ENCODE results near the gene DUSP22. TPM values are rescaled to one million over a fixed set of nuclear protein-coding genes. Genes with fewer than 3 reads are reported as not detected.

The DUSP22 gene
- total RNA-seq, 1 experiment from 2014 or later = 19.2 TPM

DNA sequence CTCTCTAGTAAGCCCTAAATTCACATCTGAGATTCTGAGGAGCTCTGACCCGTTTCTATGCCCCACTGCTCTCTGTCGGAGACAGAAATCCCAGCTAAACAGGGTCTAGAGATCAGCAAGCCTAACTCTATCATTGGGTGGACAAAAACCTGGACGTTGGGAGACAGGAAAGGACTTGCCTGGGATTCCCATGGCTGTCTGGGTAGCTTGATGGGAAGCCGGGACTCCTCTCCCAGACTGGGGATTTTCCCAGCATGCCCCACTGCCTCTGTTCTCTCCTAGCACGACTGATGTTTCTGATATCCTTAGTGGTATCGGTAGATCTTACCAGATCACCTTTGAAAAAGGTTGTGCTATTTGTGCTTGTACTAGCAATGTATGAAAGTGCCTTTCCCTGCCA lies 22.9 kb downstream of the DUSP22 start:
- Histone ChIP-seq H3K79me2 (ENCODE audit: insufficient read depth, low read length) (no peaks in the 10 kb centered on the region), H3K9ac (ENCODE audit: low read length) (no peak overlapping the region), H3K36me3 (ENCODE audit: control insufficient read depth in 1 of 2, insufficient read depth in 2 of 2, low read length in 2 of 2) (no peaks in the 10 kb centered on the region), H2AFZ (ENCODE audit: low read depth, low read length, poor library complexity, severe bottlenecking) (no peak overlapping the region), H3K27me3 (ENCODE audit: insufficient read depth, low read length) (no peaks in the 10 kb centered on the region), H3K9me3 (ENCODE audit: control insufficient read depth in 1 of 2, insufficient read depth in 1 of 2, low read depth in 1 of 2, low read length in 2 of 2) (peaks cover 0 to 3% of the 10 kb centered on the region in 2 experiments; a peak in 1 of 4 replicates), H3K9me2 (ENCODE audit: insufficient read depth) (no peaks in the 10 kb centered on the region), H3K4me3 (replicated peaks in 1 of 2; ENCODE audit: low read depth in 1 of 2, low read length in 2 of 2) (no peak overlapping the region), H3K4me2 (ENCODE audit: low read length) (no peak overlapping the region), H4K20me1 (ENCODE audit: insufficient read depth) (no peaks in the 10 kb centered on the region), H3K4me1 (ENCODE audit: control insufficient read depth in 1 of 2, insufficient read depth in 2 of 2, low read length in 2 of 2) (no peaks in the 10 kb centered on the region), H3K27ac (ENCODE audit: low read depth, low read length) (no peak overlapping the region)
- ChIA-PET RAD21 (ENCODE audit: low non-redundant PET in 1 of 2, low total read pairs in 2 of 2, uncharacterized antibody in 2 of 2, unreplicated experiment in 2 of 2) (no interaction called here), POLR2A (no interaction called here), CTCF (no interaction called here)
- TF ChIP-seq RAD21 (IDR thresholded peaks at IDR 0.05; ENCODE audit: low read depth) (no peak), JUND (IDR thresholded peaks at IDR 0.05) (no peak), EGR1 (IDR thresholded peaks at IDR 0.05; ENCODE audit: low read depth) (no peak), EZH2phosphoT487 (IDR thresholded peaks at IDR 0.05; ENCODE audit: borderline replicate concordance) (no peak), TCF7L2 (IDR thresholded peaks at IDR 0.05; ENCODE audit: borderline replicate concordance, extremely low read depth, insufficient read depth, insufficient read length) (no peak), CEBPB (IDR thresholded peaks at IDR 0.05; ENCODE audit: low read depth) (no peak), ZFX (IDR thresholded peaks at IDR 0.05) (no peak), EZH2 (IDR thresholded peaks at IDR 0.05) (no peak), POLR2AphosphoS5 (IDR thresholded peaks at IDR 0.05; ENCODE audit: low read depth, low read length) (no peak), ZNF274 (IDR thresholded peaks at IDR 0.05; ENCODE audit: low read depth, low read length) (no peak), CBX3 (IDR thresholded peaks at IDR 0.05; ENCODE audit: low read depth) (no peak), SRF (IDR thresholded peaks at IDR 0.05; ENCODE audit: low read depth) (no peak), POLR2A (IDR thresholded peaks at IDR 0.05; ENCODE audit: borderline replicate concordance, extremely low read depth, insufficient read depth, insufficient read length) (no peak)
- TF ChIP-seq, protein P1, sequence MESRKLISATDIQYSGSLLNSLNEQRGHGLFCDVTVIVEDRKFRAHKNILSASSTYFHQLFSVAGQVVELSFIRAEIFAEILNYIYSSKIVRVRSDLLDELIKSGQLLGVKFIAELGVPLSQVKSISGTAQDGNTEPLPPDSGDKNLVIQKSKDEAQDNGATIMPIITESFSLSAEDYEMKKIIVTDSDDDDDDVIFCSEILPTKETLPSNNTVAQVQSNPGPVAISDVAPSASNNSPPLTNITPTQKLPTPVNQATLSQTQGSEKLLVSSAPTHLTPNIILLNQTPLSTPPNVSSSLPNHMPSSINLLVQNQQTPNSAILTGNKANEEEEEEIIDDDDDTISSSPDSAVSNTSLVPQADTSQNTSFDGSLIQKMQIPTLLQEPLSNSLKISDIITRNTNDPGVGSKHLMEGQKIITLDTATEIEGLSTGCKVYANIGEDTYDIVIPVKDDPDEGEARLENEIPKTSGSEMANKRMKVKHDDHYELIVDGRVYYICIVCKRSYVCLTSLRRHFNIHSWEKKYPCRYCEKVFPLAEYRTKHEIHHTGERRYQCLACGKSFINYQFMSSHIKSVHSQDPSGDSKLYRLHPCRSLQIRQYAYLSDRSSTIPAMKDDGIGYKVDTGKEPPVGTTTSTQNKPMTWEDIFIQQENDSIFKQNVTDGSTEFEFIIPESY (IDR thresholded peaks at IDR 0.05; ENCODE audit: extremely low read depth, insufficient replicate concordance, low read length) = no peak
- TF ChIP-seq, protein P2, sequence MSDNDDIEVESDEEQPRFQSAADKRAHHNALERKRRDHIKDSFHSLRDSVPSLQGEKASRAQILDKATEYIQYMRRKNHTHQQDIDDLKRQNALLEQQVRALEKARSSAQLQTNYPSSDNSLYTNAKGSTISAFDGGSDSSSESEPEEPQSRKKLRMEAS (IDR thresholded peaks at IDR 0.05) = no peak
- TF ChIP-seq, protein P3, sequence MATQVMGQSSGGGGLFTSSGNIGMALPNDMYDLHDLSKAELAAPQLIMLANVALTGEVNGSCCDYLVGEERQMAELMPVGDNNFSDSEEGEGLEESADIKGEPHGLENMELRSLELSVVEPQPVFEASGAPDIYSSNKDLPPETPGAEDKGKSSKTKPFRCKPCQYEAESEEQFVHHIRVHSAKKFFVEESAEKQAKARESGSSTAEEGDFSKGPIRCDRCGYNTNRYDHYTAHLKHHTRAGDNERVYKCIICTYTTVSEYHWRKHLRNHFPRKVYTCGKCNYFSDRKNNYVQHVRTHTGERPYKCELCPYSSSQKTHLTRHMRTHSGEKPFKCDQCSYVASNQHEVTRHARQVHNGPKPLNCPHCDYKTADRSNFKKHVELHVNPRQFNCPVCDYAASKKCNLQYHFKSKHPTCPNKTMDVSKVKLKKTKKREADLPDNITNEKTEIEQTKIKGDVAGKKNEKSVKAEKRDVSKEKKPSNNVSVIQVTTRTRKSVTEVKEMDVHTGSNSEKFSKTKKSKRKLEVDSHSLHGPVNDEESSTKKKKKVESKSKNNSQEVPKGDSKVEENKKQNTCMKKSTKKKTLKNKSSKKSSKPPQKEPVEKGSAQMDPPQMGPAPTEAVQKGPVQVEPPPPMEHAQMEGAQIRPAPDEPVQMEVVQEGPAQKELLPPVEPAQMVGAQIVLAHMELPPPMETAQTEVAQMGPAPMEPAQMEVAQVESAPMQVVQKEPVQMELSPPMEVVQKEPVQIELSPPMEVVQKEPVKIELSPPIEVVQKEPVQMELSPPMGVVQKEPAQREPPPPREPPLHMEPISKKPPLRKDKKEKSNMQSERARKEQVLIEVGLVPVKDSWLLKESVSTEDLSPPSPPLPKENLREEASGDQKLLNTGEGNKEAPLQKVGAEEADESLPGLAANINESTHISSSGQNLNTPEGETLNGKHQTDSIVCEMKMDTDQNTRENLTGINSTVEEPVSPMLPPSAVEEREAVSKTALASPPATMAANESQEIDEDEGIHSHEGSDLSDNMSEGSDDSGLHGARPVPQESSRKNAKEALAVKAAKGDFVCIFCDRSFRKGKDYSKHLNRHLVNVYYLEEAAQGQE (IDR thresholded peaks at IDR 0.05; ENCODE audit: low read depth) = no peak
- TF ChIP-seq, protein P4, sequence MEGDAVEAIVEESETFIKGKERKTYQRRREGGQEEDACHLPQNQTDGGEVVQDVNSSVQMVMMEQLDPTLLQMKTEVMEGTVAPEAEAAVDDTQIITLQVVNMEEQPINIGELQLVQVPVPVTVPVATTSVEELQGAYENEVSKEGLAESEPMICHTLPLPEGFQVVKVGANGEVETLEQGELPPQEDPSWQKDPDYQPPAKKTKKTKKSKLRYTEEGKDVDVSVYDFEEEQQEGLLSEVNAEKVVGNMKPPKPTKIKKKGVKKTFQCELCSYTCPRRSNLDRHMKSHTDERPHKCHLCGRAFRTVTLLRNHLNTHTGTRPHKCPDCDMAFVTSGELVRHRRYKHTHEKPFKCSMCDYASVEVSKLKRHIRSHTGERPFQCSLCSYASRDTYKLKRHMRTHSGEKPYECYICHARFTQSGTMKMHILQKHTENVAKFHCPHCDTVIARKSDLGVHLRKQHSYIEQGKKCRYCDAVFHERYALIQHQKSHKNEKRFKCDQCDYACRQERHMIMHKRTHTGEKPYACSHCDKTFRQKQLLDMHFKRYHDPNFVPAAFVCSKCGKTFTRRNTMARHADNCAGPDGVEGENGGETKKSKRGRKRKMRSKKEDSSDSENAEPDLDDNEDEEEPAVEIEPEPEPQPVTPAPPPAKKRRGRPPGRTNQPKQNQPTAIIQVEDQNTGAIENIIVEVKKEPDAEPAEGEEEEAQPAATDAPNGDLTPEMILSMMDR (IDR thresholded peaks at IDR 0.05 in 2 of 3, conservative IDR thresholded peaks at IDR 0.05 in 1 of 3; ENCODE audit: borderline replicate concordance in 1 of 3, insufficient read depth in 1 of 3, low read depth in 2 of 3, low read length in 2 of 3) = no peak
- intact Hi-C loops (cut with micrococcal nuclease) = no loop called here
- BruUV-seq (replicated peaks) = no TSS peak
- ATAC-seq = no peak
- no peak for DNase-seq (ENCODE audit: low read depth, low spot score)
